DMS 273 (cell line): ENCODE results near the gene ETHE1.
"Not testable (repeated sequence)": the region's sequence is repeated elsewhere in the genome, so short reads cannot be mapped to it uniquely, and the experiment has no call there.

ENCODE experiments used
- DNase-seq: peaks from one replicate; lab custom pipeline; 2025; ENCODE audit not compliant: unreplicated experiment; lab: John Stamatoyannopoulos, UW

ETHE1 gene

DNA sequence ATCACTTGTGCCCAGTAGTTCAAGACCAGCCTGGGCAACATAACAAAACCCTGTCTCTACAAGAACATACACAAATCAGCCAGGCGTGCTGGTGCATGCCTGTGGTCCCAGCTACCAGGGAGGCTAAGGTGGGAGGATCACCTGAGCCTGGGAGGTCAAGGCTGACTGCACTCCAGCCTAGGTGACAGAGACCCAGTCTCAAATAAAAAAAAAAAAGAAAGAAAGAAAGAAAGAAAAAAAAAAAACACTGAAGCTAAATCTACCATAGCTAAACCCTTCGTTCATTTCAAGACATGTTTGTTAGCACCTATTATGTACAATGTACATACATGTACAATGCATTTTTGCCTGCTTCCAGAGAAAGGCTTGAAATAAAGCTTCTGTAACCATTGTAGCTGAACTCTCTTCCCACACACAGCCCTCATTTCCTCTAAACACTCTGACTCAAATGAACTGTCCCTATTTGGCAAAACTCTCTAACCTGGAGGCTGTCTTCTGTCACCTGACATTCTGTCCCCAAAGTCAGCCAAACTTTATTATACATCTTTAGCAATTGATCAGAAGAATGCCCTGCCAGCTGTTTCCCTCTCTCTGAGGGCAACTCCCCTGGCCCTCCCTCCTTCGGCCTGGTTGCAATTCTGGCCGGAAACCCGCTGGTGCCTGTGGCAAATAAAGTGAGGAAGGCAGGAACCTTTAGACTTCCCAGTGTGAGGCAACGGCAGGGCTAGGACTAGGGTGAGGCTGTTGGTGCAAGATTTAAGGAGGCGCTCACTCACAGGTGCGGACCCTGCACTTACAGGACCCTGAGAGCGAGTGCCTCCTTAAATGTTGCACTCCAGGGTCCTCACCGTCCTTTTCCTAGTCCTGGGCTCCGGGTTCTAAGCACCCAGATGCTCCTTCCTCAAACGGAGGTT is 1.8 kb downstream of the ETHE1 start:
- no peak for DNase-seq

DNA sequence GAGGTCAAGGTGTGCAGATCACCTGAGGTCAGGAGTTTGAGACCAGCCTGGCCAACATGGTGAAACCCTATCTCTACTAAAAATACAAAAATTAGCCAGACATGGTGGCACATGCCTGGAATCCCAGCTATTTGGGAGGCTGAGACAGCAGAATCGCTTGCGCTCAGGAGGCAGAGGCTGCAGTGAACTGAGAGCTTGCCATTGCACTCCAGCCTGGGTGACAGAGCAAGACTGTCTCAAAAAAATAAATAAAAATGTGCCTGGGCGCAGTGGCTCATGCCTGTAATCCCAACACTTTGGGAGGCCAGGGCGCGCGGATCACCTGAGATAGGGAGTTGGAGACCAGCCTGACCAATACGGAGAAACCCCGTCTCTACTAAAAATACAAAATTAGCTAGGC is 3.3 kb downstream of the ETHE1 start:
- not testable (repeated sequence) for DNase-seq

DNA sequence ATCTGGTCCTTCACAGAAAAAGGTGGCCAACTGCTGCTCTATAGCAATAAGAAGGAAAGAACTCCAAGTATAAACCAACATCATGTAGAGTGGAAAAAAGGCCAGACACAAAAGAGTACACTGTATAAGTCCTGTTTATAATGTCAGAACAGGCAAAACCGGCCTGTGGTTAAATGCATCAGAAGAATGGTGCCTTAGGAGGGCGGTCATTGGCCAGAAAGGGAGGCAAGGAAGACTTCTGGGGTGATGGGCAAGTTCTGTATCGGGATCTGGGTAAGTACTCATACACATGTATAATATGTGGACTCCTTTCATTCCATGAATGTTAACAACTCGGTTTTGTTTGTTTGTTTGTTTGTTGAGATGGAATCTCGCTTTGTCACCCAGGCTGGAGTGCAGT is 4.1 kb downstream of the ETHE1 start:
- no peak for DNase-seq

DNA sequence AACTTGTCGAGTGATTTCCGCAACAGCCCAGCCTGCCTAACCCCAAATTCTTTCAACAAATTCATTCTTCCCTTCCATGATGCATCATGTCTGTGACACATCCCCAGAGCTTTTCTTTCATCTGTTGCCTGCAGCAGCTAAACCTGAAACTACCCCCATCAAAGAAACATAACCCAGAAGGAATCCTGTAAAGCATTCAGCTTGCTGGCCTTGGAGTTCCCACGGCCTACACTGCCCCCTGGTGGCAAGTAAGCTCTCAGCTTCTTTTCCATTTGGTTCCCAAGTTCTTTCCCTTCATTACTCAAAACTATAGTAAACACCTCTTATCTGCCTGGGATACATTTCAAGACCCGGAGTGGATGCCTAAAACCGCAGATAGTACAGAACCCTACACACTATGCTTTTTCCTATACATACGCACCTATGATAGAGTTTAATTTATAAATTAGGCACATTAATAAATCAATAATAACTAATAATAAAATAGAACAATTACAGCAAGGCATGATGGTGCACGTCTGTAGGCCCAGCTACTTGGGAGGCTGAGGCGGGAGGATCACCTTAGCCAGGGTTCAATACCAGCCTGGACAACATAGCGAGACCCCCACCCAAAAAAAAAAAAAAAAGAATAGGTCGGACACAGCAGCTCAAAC is 7.4 kb downstream of the ETHE1 start:
- DNase-seq, result peak; percentile 87

DNA sequence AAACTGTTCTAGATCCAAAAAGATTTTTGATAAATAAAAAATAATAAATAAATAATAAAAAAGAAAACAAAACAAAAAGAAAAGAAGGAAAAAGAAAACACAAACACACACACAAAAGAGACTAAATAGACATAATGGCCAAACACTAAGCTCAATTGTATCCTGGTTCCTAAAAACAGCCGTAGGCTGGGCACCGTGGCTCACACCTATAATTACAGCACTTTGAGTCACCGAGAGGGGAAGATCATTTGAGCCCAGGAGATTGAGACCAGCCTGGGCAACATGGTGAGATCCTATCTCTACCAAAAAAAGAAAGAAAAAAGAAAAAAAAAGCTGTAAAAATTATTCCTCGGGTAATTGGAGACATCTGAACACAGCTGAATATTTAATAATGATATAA is 8.9 kb downstream of the ETHE1 start:
- no peak for DNase-seq

DNA sequence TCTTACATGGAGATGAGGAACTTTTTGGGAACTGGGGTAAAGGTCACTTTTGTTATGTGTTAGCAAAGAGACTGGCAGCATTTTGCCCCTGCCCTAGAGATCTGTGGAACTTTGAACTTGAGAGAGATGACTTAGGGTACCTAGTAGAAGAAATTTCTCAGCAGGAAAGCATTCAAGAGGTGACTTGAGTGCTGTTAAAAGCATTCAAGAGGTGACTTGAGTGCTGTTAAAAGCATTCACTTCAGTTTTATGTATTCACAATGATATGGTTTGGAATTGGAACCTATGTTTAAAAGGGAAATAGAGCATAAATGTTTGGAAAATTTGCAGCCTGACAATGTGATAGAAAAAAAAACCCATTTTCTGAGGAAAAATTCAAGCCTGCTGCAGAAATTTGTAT is 14.6 kb downstream of the ETHE1 start:
- not testable (repeated sequence) for DNase-seq

DNA sequence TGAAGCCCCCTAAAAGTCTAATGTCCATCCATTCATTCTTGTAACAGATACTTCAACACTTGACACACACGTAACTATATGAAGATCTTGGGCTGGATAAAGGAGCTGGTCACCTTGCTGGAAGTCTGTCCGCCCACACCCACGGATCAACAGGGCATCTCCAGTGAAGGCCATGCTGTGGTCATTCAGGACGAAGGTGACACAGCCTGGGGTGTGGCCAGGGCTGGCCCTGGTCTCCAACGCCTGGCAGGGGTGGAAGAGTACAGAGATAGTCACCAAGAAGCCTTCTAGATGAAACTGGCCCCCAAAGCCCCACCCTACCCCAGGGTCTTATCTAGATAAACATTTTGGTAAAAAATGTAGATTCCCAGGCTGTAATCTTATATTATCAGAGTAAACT is 15.7 kb downstream of the ETHE1 start:
- DNase-seq, result no peak

DNA sequence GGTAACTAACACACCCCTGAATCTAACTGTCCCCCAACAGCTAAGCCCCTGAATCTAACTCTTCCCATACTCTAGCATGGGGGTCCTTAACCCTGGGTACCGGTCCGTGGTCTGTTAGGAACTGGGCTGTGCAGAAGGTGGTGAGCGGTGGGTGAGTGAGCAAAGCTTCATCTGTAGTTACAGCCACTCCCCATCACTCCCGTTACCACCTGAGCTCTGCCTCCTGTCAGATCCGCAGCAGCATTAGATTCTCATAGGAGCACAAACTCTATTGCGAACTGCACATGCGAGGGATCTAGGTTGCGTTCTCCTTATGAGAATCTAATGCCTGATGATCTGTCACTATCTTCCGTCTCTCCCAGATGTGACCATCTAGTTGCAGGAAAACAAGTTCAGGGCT is 16.3 kb downstream of the ETHE1 start:
- DNase-seq, result no peak

DNA sequence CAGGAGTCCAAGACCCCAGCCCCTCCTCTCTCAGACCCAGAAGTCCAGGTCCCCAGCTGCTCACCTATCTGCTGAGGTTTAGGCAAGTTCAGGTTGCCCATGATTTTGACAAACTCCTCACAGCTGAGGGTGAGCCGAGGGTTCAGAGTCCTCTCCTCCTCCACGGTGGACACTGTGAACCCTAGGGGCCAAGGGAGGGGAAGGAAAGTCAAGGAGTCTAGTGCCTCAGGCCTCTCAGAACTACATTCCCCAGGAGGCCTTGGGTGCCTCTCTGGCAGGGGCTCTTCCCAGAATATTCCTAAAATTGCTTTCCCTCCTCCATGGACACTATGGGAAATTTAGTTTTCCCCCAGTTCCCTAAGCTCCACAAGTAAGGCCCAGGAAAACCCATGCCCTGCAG is 19.1 kb downstream of the ETHE1 start:
- DNase-seq, result no peak

DNA sequence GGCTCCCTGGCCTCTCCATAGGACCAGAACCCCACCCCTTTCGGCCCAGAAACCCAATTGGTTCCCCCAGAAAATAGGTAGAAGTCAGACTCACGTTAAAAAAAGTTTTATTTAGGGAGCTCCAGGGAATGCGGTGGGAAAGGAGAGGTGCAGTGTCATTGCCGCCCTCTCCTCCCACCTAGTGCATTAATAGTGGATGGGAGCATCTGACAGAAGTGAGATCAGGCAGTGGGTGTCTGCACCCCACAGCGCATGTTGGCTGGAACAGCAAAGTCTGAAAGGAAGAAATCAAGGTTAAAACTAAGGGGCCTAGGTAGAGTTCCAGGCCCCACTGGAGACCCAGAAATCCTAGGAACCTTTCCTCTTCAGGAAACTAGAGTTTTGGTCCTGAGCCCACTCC is 20.4 kb downstream of the ETHE1 start:
- DNase-seq, result no peak

DNA sequence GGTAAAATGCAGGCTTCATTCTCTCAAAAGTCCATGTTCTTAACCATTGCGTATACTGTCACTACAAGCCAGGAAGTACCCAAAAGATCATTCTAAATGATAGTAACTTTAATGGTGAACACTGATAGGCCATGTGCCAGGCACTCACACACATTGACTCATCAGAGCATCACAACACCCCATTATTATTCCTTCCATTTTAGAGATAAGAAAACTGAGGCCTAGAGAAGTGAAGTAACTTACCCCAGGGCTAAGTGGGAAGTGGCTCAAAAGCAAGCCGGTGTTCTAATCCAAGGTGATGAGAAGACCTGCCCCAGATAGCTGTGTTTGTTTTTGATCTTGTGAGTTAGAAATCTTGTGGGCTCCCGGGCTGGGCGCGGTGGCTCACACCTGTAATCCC is 21.1 kb downstream of the ETHE1 start:
- no peak for DNase-seq

DNA sequence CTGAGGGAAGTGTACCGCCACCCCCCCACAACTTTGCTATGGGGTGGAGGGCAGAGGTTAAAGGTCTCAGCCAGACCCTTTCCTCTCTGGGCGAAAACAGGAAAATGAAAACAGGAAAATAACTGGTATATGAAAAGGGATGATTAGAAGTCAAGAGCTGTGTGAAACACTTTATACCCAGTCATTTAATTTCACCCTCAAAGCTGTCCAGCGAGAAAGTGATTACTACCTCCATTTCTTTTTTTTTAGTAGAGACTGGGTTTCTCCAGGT is 21.9 kb downstream of the ETHE1 start:
- DNase-seq, result no peak

DNA sequence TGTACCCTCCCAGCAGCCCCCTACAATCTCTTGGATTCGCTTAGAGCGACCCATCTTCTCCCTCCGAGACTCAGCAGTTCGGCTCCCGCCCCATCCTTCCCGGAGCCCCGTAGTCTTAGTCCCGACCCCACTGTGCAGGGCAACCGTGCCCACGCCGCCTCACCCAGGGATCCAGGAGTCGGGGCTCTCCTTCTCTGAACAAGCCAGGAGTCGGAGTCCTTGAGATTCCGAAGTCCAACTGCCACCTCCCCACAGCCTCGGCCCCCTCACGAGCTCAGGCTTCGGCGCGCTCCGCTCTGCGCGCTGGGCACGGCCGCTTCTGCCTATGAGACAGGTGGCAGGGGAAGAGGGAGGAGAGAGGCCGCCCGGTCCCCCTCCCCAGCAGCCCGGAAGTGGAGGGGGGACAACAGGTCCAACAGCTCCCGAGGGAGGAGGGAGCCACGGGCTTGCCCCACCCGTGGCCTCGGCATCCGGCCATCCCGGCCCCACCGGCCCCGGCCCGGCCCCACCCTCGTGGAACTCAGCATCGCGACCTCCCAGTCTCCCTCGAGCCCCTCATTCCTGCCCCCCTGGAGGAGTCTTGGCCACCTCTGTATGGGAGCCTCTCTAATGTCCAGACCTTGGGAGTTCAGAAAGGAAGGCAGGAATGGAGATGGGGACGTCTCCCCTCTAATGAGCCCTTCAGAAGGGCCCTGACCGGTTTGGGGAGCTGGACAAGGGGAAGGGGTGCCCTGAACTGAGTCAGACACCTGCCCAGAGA is 22.4 kb downstream of the ETHE1 start, which contains the start of gene PHLDB3:
TSS of gene PHLDB3 (minus strand) at position 321 of the 760 bp plus-strand sequence. CDS start 628 bp downstream, outside the sequence.
- peak; percentile 73 for DNase-seq

DNA sequence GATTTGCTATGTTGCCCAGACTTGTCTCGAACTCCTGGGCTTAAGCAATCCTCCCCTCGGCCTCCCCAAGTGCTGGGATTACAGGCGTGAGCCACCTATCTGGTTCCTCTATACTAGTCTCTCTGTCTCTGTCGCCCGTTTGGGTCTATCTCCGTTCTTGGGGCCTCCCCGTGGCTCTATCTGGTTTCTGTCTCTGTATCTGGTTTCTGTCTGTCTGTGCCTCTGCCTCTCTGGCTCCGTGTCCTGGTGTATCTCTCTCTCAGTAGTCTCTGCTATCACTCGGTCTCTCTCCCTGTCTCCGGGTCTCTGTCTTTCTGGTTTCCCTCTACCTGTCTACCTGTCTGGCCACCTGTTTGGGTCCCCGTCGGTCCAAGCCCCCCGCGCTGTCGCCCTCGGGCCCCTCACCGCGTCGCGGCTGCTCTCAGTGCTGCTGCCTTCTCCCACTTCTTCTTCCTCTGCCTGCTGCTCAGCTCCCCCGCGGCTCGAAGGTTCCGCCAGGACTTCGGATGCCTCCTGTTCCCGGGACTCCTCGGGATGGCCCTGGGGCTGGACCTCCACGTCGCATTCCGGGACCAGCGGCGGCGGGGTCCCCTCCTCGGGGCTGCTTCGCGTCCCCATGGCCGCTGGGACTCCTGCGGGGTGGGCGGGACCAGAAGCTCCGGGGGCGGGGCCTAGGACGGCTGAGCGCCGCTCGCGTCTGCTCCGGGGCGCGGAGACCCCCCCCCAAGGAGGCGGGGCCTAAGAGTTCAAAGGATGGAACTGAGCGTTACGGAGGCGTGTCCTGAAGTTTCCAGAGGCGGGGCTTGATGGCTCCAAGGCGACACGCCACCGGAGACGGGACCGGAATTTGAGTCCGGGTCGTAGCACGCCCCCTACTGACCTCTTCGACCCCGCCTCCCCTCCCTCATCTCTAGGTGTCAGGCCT is 23.2 kb downstream of the ETHE1 start:
- DNase-seq, result peak; percentile 96

DNA sequence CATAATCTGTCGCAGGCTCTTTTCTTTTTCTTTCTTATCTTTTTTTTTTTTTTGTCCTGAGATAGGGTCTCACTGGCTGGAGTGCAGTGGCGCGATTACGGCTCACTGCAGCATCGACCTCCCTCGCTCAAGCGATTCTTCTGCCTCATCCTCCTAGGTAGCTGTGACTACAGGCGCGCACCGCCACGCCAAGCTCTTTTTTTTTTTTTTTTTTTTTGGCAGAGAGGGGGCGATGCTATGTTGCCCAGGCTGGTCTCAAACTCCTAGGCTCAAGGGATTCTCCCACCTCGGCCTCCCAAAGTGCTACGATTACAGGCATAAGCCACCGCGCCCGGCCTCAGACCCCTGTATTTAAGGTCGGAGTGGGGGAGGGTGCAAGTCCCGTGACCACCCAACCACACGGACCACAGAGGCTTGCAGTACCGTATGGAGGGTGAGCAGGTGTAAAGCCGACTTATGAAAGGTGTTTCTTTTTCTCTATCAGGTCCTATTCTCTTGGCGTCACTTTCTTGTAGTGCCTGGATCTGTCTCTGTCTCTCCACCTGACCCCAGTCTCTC is 24.5 kb downstream of the ETHE1 start:
- DNase-seq, result no peak

DNA sequence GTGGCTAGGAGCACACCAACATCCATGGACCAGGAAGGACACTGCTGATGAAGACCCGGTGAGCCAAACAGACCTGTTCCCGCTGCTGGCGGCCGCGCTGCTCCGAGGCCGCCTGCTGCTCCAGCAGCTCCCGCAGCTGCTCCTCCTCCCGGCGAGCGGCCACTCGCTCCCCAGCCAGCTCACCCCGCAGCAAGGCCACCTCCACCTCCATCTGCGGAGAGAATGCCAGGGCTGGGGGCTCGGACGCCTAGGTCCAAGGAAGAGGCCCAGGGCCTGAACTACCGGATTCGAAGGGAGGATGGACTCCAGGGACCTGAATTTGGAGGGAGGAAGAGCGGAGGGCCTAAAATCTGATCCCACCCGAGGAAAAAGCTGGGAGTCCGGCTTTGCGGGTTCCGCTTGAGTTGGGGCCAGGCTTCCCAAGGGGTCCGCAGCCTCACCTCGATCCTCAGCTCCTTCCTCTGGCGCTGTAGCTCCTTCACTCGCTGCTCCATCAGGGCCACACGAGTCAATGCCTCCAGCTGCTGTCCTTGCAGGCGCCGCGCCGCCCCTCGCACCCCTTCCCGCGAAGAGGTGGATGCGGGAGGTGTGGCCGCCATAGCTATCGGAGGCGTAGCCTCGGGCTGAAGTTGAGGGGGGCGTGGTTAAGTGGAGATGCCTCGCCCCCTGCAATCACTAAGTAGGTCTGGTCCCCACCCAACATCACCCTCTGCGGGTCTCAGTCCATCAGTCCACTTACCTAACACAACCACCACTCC is 25.2 kb downstream of the ETHE1 start:
- no peak for DNase-seq

DNA sequence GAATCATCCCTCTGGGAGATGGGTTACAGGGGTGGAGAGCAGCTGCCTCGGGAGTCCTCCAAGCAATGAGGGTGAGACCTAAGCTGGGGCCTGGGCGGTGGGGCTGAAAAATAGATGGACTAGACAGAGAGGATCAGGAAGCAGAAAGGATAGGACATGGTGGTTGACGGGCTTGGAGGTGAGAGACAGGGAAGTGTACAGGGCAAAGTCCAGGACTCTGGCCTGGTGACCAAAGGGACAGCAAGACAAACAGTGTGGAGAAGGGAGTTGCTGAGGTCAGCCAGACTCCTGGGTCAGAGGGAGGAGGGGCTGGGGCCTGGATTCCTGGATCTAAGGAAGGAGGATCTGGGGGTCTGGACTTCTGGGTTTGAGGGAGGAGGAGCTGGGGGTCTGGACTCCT is 28.0 kb downstream of the ETHE1 start:
- no peak for DNase-seq

DNA sequence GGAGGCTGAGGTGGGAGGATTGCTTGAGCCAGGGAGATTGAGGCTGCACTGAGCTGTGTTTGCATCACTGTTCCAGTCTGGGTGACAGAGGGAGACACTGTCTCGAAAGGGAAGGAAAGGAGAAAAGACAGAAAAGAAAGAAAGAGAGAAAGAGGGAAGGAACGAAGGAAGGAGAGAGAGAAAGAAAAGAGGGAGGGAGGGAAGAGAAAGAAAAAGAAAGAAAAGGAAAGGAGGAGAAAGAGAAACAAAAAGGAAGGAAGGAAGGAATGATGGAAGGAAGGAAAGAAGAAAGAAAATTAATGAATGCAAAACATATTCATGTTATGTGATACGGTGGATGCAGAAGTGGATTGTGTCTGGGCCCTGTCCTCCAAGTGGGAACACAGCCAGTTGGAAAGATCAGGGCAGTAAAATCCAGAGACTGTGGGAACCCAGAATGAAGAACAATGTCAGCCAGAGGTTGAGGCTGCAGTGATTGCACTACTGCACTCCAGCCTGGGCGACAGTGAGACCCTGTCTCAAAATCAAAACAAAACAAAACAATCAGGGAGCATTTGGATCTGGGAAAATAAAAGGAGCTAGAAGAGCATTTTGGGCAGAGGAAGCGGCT is 28.7 kb downstream of the ETHE1 start:
- DNase-seq, result no peak

DNA sequence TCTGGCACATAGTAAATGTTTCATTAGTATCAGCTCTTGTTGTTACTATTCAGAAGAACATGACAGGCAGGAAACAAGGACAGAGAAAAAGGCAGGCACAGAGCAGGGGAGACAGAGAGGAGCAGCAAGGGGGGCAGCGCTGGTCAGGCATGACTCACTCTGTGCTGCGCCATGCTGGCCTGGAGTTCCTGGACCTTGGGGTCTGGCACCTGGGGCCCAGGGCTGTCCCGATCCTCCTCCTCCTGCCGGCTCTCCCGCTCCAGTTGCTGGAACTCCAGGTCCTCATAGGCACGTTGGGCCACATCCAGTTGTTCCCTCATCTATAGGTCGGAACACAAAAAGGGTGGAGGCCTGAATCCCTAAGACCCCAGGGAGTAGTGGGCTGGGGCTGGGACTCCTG is 30.0 kb downstream of the ETHE1 start:
- no peak for DNase-seq
